Natural killer cell treated with Interleukin-12 subunit alpha and Interleukin-12 subunit beta and Interleukin-15 and Interleukin-18, amount 100 ng/mL, for 72 hours (primary cell): ENCODE data around the gene PNMT. TPM values are rescaled to one million over a fixed set of nuclear protein-coding genes. Genes with fewer than 3 reads are reported as not detected.
A peak's percentile ranks its signal among the peaks of the same experiment; 100 is the strongest.

Experiments used
- ATAC-seq, 2 donors: fragments of 150-1000 bp; cut with Tn5 transposase in 1 of 2; sonication (Bioruptor Pico), chemical (Tn5 transposase) in 1 of 2; 2 replicates each; pipeline ENCODE4 v1.10.0; 2021
- DNase-seq: peaks from one replicate; pipeline ENCODE4 v3.0.0; 2022; ENCODE audit warnings: low spot score
- H3K27ac Mint-ChIP-seq, 2 donors: 1 replicate in 1 of 2; 2 replicates in 1 of 2; pipeline ENCODE4 v1.8.0; 2022; ENCODE audit warnings: mixed read lengths in 2 of 2, mild to moderate bottlenecking in 1 of 2, moderate library complexity in 1 of 2
- H3K27me3 Mint-ChIP-seq, 2 donors: 1 replicate in 1 of 2; 2 replicates in 1 of 2; pipeline ENCODE4 v1.8.0; 2022; ENCODE audit warnings: mixed read lengths in 2 of 2
- H3K36me3 Mint-ChIP-seq: one replicate; pipeline ENCODE4 v1.8.0; 2022; ENCODE audit warnings: mixed read lengths
- H3K4me1 Mint-ChIP-seq, 2 donors: 1 replicate in 1 of 2; 2 replicates in 1 of 2; pipeline ENCODE4 v1.8.0; 2022; ENCODE audit warnings: low read depth in 2 of 2, mixed read lengths in 2 of 2, mild to moderate bottlenecking in 1 of 2
- H3K4me3 Mint-ChIP-seq: one replicate; pipeline ENCODE4 v1.8.0; 2022; ENCODE audit warnings: mixed read lengths
- H3K9me3 Mint-ChIP-seq: 2 replicates; pipeline ENCODE4 v1.8.0; 2022; ENCODE audit warnings: mixed read lengths
- total RNA-seq, 2 donors: library from RNA; stranded (reverse); gene quantifications; one replicate each; pipeline ENCODE4 v1.2.3, GENCODE V29; 2022

PNMT gene
- total RNA-seq, 2 donors from 2014 or later = not detected

- ATAC-seq = no peak
- Mint-ChIP-seq H3K27ac (peak overlapping the region in 1 of 2 donors; percentile 45), H3K9me3 (no peaks in the 10 kb centered on the region), H3K27me3 (no peaks in the 10 kb centered on the region), H3K4me1 (peaks cover 43% of the 10 kb centered on the region in 2 donors), H3K36me3 (no peaks in the 10 kb centered on the region), H3K4me3 (no peak overlapping the region)
- no peak for DNase-seq
Measured at GRCh38 chr17:39674702-39675389, 6.6 kb downstream of the PNMT start.

- H3K9me3 Mint-ChIP-seq = no peaks in the 10 kb centered on the region
- H3K27me3 Mint-ChIP-seq = no peaks in the 10 kb centered on the region
- ATAC-seq (no peak), DNase-seq (no peak)
- no peaks in the 10 kb centered on the region for H3K36me3 Mint-ChIP-seq
- peak overlapping the region in 1 of 2 donors; percentile 55 for H3K27ac Mint-ChIP-seq
- H3K4me3 Mint-ChIP-seq = peak overlapping the region; percentile 61
- peaks cover 50% of the 10 kb centered on the region in 2 donors for H3K4me1 Mint-ChIP-seq
Measured at GRCh38 chr17:39675390-39676082, 7.3 kb downstream of the PNMT start.

GRCh38 chr17:39676198-39676819, 8.1 kb downstream of the PNMT start:
- no peak for DNase-seq
- H3K9me3 Mint-ChIP-seq = no peaks in the 10 kb centered on the region
- peaks cover 55 to 58% of the 10 kb centered on the region in 2 donors for H3K4me1 Mint-ChIP-seq
- no peaks in the 10 kb centered on the region for H3K27me3 Mint-ChIP-seq
- peak; percentile 71 to 78 for ATAC-seq
- peak overlapping the region; percentile 55 to 94 for H3K27ac Mint-ChIP-seq
- H3K36me3 Mint-ChIP-seq = no peaks in the 10 kb centered on the region
- H3K4me3 Mint-ChIP-seq = peak overlapping the region; percentile 61

GRCh38 chr17:39677072-39677471, 8.8 kb downstream of the PNMT start:
- peaks cover 55 to 58% of the 10 kb centered on the region in 2 donors for H3K4me1 Mint-ChIP-seq
- H3K27ac Mint-ChIP-seq = peak overlapping the region; percentile 43 to 94
- ATAC-seq (no peak), DNase-seq (no peak)
- H3K36me3 Mint-ChIP-seq = no peaks in the 10 kb centered on the region
- H3K9me3 Mint-ChIP-seq = no peaks in the 10 kb centered on the region
- H3K27me3 Mint-ChIP-seq = no peaks in the 10 kb centered on the region
- H3K4me3 Mint-ChIP-seq = peak overlapping the region; percentile 10

GRCh38 chr17:39677542-39678339, 9.5 kb downstream of the PNMT start:
- Mint-ChIP-seq H3K4me3 (peak overlapping the region; percentile 10), H3K27me3 (no peaks in the 10 kb centered on the region), H3K4me1 (peaks cover 52 to 58% of the 10 kb centered on the region in 2 donors), H3K36me3 (no peaks in the 10 kb centered on the region), H3K9me3 (no peaks in the 10 kb centered on the region), H3K27ac (peak overlapping the region; percentile 94 to 98)
- ATAC-seq (no peak), DNase-seq (no peak)

GRCh38 chr17:39678340-39679116, 10.3 kb downstream of the PNMT start:
- Mint-ChIP-seq H3K36me3 (no peaks in the 10 kb centered on the region), H3K4me1 (peaks cover 56 to 58% of the 10 kb centered on the region in 2 donors), H3K27ac (peak overlapping the region; percentile 94 to 98), H3K9me3 (no peaks in the 10 kb centered on the region), H3K27me3 (no peaks in the 10 kb centered on the region), H3K4me3 (peak overlapping the region; percentile 70)
- ATAC-seq (no peak), DNase-seq (no peak)

GRCh38 chr17:39679521-39680192, 11.4 kb downstream of the PNMT start:
- no peaks in the 10 kb centered on the region for H3K36me3 Mint-ChIP-seq
- H3K4me1 Mint-ChIP-seq = peaks cover 58 to 61% of the 10 kb centered on the region in 2 donors
- no peaks in the 10 kb centered on the region for H3K27me3 Mint-ChIP-seq
- ATAC-seq = peak; percentile 76 to 84
- no peak for DNase-seq
- no peaks in the 10 kb centered on the region for H3K9me3 Mint-ChIP-seq
- peak overlapping the region; percentile 94 to 98 for H3K27ac Mint-ChIP-seq
- H3K4me3 Mint-ChIP-seq = peak overlapping the region; percentile 70

- Mint-ChIP-seq H3K9me3 (peaks cover under 1% of the 10 kb centered on the region), H3K4me1 (peaks cover 46 to 53% of the 10 kb centered on the region in 2 donors)
- DNase-seq = no peak
Measured at GRCh38 chr17:39683295-39683939, 15.2 kb downstream of the PNMT start.

GRCh38 chr17:39684369-39685192, 16.3 kb downstream of the PNMT start:
- ATAC-seq (no peak), DNase-seq (no peak)
- Mint-ChIP-seq H3K36me3 (no peaks in the 10 kb centered on the region), H3K4me1 (peaks cover 42 to 49% of the 10 kb centered on the region in 2 donors), H3K9me3 (peaks cover 3% of the 10 kb centered on the region), H3K4me3 (no peak overlapping the region), H3K27ac (no peak overlapping the region), H3K27me3 (no peaks in the 10 kb centered on the region)

More at GRCh38 chr17:39683295-39683939, 15.2 kb downstream of the PNMT start:
- H3K27ac Mint-ChIP-seq = peak overlapping the region in 1 of 2 donors; percentile 0
- no peaks in the 10 kb centered on the region for H3K36me3 Mint-ChIP-seq
- ATAC-seq = no peak
- H3K4me3 Mint-ChIP-seq = no peak overlapping the region
- H3K27me3 Mint-ChIP-seq = no peaks in the 10 kb centered on the region

GRCh38 chr17:39687101-39687545, 18.9 kb downstream of the PNMT start:
- no peaks in the 10 kb centered on the region for H3K27me3 Mint-ChIP-seq
- ATAC-seq (no peak), DNase-seq (no peak)

More at GRCh38 chr17:39687101-39687545, 18.9 kb downstream of the PNMT start:
- H3K4me1 Mint-ChIP-seq = peaks cover 25 to 34% of the 10 kb centered on the region in 2 donors
- peak overlapping the region; percentile 86 to 98 for H3K27ac Mint-ChIP-seq
- H3K4me3 Mint-ChIP-seq = peak overlapping the region; percentile 92
- H3K9me3 Mint-ChIP-seq = peaks cover 3% of the 10 kb centered on the region
- no peaks in the 10 kb centered on the region for H3K36me3 Mint-ChIP-seq
